HG03175 (cell line): ENCODE data around the gene BTNL9.
"Not testable (repeated sequence)": the region's sequence is repeated elsewhere in the genome, so short reads cannot be mapped to it uniquely, and the experiment has no call there.

Experiments
- ATAC-seq: cut with Tn5 transposase; IDR thresholded peaks from one replicate; pipeline ENCODE4 v1.9.1; 2021; ENCODE audit warnings: mild to moderate bottlenecking, moderate library complexity; ENCODE audit not compliant: unreplicated experiment

Gene BTNL9

DNA sequence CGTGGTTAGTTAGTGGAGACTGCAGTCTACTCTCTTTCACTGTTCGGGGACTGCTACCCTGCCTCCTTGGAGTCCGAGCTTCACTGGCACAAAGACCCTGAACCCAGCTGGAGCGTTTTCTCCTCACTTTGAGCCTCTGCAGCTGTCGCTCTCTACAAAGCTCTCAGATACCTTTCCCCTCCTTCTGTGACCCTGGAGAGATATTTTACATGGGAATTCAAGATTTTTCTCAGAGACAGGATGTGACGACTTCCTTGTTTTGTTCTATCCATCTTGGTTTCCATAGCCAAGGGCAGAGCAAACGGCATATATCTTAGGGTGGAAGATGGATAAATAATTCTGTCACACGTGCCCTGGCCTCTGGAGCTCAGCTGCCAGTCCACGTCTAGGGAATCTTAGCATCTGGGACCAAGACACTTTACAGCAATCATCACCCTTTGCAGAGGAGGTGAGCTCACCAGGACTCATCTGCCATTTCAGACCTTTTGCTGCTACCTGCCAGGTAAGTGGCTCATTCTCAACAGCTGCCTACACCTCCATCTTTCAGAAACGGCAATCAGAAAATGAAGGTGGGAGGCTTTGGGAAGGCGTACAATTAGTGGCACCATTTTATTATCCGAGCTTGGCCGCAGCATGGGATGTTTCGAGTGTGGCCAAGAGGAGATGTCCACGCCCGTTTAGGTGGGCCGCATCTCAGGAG is at the start of gene BTNL9:
Gene BTNL9 (plus strand): TSS at position 336 of the 700 bp plus-strand sequence. CDS start 5,224 bp downstream, outside the sequence.
- no peak for ATAC-seq

DNA sequence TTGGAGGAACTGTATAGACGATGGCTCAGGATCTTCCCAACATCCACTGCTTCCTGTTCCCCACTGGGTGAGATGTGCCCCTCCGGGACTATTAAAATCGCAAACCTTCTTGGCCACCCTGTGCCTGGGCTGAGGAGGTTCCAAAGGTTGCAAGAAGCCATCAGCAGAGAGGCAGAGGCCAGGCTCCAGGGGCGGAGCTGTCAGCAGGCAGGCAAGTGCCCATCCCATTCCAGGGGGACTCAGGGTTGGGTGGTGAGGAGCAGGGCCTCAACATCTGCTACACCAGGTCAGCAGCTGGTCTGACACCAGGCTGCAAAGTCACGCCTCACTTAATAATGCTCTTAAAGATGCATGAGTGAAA is 49.2 kb upstream of the BTNL9 start:
- ATAC-seq: no peak

DNA sequence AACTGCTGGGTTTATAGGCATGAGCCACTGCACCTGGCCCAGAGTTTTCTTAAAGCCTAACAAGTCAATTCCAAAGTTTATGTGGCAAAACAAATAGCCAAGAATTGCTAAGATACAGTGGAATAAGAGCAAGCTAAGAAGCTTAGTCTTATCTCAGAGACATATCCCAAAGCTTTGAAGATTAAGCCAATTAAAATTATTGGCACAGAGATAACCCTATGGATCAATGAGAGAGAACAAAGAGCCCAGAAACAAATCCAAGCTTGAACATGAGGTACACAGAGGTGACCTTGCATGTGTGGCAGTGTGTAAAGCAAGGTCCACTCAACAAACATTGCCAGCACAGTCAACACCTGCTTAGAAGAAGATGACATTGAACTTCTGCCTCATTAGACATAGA is 38.1 kb upstream of the BTNL9 start:
- ATAC-seq: no peak

DNA sequence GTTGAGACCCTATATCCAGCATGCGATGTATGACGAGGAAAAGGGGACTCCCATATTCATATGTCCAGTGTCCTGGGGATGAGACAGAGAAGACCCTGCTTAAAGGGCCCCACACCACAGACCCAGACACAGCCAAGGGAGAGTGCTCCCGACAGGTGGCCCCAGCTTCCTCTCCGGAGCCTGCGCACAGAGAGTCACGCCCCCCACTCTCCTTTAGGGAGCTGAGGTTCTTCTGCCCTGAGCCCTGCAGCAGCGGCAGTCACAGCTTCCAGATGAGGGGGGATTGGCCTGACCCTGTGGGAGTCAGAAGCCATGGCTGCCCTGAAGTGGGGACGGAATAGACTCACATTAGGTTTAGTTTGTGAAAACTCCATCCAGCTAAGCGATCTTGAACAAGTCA is 34.3 kb upstream of the BTNL9 start:
- no peak for ATAC-seq

DNA sequence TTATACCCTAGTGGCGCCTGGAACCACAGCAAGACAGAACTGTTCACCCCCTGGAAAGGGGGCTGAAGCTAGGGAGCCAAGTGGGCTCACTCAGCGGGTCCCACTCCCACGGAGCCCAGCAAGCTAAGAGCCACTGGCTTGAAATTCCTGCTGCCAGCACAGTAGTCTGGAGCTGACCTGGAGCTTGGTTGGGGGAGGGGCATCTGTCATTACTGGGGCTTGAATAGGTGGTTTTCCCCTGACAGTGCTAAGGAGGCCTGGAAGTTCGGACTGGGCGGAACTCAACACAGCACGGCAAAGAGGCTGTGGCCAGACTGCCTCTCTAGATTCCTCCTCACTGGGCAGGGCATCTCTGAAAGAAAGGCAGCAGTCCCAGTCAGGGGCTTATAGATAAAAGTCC is 31.9 kb upstream of the BTNL9 start:
- no peak for ATAC-seq

DNA sequence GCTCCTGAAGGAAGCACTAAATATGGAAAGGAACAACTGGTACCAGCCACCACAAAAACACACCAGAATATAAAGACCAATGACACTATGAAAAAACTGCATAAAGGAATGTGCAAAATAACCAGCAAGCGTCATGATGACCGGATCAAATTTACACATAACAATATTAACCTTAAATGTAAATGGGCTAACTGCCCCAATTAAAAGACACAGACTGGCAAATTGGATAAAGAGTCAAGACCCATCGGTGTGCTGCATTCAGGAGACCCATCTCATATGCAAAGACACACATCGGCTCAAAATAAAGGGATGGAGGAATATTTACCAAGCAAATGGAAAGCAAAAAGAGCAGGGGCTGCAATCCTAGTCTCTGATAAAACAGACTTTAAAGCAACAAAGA is 30.0 kb upstream of the BTNL9 start:
- not testable (repeated sequence) for ATAC-seq

DNA sequence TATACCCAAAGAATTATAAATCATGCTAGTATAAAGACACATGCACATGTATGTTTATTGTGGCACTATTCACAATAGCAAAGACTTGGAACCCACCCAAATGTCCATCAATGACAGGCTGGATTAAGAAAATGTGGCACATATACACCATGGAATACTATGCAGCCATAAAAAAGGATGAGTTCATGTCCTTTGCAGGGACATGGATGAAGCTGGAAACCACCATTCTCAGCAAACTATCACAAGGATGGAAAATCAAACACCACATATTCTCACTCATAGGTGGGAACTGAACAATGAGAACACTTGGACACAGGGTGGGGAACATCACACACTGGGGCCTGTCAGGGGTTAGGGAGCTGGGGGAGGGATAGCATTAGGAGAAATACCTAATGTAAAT is 25.4 kb upstream of the BTNL9 start:
- not testable (repeated sequence) for ATAC-seq

DNA sequence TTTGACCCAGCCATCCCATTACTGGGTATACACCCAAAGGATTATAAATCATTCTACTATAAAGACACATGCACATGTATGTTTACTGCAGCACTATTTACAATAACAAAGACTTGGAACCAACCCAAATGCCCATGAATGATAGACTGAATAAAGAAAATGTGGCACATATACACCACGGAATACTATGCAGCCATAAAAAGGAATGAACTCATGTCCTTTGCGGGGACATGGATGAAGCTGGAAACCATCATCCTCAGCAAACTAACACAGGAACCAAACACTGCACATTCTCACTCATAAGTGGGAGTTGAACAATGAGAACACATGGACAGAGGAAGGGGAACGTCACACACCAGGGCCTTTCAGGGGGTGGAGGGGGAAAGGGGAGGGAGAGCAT is 22.6 kb upstream of the BTNL9 start:
- ATAC-seq: not testable (repeated sequence)

DNA sequence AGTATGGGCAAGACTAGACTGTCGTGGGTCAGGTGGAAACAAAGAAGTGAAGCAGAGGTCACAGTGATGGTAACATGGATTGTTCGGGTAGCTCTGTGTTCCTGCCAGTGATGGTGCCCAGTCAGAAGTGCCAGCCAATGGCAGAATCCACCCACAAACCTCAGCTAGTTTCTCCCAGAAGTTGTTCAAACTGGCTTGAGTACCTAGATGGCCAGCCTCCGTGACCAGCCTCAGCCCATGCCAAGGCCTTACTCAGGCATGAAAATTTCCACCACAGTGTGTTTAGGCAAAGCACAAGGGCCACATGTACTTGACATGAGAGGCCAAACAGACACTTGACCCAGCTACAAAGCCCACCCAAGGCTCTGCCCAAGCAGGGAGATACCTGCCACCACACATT is 19.4 kb upstream of the BTNL9 start:
- no peak for ATAC-seq

DNA sequence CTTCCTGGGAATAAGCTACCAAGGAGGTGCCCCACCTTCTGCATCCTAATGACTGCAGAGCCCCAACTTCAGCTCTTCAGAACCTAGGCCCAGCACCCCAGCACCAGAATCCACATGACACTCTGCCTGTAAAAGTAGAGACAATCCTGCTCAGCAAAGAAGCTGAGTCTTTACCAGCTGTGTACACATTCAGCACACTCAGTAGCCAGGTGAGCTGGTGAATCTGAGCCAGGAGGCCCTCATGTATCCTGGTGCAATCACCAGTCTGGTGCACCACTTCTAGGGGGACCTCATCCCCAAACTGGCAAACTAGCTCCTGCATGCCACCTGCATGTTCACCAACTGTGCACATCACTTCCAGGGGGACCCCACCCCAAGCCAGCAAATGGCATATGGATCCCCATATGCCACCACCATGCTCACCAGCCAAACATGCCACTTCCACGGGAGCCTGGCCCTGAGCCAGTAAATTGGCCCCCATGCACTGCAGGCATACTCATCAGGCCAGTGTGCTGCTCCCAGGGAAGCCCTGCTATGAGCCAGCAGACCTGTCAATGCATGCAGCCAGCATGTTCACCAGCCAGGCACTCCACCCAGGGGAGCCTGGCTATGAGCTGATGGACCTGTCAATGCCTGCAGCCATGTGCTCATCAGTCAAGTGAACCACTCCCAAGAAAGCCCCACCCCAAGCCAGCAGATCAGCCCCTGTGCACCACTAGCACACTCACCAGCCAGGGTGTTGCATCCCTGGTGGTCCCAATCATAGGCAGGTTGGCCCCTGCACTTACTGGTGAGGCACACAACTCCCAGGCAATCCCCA is 15.6 kb upstream of the BTNL9 start:
- no peak for ATAC-seq

DNA sequence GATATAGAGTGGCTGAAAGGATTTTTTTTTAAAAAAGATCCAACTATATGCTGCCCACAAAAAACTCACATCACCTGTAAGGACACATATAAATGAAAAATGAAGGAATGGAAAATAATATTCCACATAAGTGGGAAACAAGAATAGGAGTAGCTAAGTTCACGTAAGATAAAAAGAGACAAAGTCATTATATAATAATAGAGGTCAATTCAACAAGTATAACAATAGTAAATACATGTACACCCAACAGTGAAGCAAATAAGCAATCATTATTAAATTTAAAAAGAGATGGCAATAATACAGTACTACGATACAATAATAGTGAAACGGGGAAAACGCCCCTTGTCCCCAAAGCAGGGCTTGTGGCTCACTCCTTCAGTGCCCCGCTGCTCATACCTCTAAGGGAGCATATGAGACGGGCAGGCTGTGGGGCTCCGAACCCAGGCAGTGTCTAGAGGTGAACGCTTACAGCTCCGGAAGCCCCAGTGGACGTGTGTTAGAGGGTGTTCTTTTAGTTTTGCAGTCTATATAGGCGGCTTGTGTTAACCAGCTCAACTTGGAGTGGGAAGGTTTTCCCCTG is 12.5 kb upstream of the BTNL9 start:
- no peak for ATAC-seq

DNA sequence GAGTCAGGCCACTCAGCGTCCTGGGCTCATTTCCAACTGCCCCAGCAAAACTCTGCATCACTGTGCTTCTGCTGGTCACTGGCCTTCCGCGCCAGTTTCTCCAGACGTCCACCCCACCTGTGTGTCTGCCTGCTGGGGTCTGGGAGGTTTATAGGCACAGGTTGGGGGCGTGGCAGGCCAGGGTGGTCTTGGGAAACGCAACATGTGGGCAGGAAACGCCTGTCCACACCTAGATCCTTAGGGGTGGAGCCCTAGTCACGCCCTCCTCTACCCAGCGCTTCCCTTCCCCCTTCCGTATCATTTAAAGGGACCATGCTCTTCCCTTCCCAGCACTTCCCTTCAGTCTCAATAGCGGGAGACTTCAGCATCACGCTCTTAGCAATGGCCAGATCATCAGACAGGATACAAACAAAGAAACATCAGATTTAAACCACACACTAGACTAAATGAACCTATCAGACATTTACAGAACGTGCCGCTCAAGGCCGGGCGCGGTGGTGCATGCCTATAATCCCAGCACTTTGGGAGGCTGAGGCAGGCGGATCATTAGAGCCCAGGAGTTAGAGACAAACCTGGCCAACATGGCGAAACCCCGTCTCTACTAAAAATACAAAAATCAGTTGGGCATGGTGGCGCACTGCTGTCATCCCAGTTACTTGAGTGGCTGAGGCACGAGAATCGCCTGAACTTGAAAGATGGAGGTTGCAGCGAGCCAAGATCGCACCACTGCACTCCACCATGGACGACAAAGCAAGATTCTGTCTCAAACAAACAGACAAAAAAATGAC is 11.8 kb upstream of the BTNL9 start:
- no peak for ATAC-seq

DNA sequence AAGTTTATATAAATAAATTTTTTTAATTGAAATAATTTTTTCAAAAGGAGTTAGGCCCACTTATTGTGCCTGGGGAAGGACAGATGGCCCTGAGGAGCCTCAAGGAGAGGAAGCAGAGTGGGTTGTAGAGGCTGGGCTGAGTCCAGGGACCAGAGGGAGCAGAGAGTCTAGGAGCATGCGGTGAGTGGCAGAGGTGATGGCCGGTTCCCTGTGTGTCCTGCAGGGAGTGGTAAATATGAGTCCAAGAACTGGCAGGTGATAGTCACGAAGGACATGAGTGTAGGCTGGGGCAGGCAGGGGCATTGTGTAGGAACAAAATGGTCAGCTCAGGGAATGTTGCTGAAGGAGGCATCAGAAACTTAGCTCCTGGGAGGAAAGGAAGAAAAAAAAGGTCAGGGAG is 8.3 kb upstream of the BTNL9 start:
- no peak for ATAC-seq

DNA sequence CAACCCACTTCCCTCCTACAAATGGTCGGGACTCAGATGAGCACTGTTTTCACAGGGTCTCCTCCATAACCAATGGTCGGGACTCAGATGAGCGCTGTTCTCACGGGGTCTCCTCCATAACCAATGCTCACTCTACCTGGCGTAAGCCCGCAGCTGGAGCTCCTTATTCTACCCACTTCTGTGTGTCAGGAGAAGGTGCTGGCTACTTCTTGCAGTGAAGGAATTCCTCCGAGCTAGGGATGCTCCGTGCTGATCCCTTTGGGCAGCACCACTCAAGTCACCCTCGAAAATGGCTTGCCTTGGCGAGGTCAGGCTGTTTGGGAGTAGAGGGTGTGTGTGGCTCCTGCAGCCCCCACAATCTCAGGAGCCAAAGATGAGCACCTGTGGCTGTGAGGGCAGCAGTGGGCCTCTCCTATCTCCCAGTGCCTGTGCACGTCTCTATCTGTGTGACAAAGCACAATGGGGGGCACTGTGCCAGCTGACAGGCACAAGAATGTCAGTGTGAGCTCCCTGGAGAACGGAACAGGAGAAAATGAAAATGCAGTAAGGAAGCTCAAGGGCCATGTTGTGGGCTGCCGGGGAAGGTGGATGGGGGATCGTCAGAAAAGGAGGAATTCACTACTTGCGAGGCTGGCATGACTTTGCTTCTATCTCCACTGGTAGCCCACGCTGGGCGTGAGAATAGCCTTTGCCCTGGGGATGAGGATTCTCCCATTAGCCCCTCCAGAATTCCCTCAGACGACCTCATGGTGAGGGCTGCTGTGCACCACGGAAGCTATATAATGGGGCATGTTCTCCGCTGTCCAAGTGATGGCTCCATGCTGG is 3.9 kb upstream of the BTNL9 start:
- no peak for ATAC-seq

DNA sequence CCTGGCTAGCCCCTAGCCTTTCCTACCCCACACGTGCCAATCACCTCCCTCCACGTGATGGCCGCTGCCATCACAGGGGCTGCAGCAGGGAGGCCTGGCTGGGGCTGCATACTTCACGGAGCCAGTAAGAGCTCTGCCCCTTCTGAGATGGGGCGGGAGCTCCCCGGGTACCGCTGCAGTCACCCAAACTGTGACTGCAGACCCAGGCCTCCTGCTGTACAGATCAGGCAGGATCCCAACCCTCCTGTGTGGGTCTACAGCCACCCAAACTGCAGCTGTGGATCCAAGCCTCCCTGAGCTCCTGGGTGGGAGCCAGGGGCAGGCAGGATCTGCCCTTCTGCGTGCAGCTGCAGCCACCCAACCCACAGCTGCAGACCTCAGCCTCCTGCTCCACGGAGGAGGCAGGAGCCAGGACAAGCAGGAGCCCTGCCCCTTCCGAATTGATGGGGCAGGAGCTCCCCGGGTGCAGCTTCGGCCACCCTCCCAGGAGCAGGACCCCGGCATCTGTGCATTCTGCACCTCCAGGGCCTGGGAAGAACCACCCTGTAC is 3.2 kb upstream of the BTNL9 start:
- ATAC-seq: no peak

DNA sequence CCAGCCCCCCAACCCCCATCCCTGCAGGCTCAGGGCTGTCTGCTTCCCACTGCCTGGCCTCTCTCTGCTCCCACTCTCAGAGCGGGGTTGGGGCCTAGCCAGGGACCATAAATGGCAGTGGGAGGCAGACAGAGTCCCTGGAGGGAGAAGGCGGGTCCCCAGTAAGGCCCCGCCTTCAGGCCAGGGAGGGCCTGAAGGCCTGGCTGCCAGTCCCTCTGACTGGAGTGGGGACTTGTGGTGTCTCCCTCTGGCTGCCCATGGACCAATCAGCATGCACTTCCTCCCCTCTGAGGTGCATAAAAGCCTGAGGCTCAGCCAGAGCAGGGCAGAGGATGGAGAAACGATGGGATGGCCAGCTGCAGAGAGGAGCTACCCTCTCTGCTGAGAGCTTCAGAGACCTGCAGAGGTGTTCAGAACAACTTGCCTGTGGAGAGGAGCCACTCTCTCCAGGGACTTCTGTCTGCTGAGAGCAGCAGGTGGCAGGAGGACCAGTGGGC is 2.7 kb upstream of the BTNL9 start:
- no peak for ATAC-seq

DNA sequence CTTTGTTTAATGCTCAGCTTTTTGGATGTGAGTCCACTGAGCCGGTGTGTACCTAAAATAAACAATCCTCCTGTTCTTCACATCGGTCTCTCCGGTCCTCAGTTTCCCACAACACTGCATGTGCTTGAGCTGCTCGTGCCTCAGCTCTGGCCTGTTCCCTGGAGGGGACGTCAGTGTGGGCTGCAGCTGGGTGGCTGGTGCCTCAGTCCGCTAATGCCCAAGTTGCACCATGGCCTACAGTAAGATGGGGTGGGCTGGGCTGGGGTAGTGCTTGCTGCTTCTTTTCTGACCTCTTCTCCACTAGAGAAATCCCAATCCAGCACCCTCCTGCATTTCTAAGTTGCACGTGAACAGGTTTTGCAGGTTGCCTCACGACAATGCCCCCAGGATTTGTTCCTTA is 595 bp upstream of the BTNL9 start:
- ATAC-seq: no peak

DNA sequence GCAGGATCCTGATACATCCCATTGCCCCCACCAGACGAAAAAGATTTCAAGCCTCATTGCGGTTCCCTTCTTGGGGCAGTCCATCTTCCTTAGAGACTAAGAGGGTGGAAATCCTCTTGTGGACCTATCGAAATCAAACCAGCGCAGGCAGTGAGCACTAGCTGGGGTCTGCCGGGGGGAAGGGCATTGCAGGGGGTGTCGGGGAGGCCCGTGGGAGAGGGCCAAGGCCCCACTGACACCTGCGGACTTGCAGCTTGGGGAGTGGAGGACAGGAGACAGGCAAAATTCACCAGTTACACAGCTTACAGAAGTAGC is 522 bp downstream of the BTNL9 start:
- ATAC-seq: no peak

DNA sequence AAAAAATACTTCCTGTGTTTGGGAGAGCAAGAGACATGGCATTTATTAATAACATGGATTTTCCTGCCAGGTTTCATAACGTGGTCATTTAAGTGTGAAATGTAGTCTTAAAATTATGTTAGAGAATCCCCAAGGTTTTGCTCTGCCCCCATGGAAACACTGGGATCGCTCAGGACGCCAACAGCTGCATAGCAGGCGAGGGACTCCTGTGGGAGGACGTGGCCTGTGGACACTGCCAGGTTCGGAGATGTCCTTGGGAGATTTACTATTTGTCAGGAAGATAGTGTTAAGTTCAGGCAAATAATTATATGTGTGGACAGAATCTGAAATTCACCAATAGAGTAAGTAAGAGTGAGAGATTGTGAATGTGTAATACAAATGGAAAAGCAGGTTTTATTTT is 977 bp downstream of the BTNL9 start:
- ATAC-seq: no peak

DNA sequence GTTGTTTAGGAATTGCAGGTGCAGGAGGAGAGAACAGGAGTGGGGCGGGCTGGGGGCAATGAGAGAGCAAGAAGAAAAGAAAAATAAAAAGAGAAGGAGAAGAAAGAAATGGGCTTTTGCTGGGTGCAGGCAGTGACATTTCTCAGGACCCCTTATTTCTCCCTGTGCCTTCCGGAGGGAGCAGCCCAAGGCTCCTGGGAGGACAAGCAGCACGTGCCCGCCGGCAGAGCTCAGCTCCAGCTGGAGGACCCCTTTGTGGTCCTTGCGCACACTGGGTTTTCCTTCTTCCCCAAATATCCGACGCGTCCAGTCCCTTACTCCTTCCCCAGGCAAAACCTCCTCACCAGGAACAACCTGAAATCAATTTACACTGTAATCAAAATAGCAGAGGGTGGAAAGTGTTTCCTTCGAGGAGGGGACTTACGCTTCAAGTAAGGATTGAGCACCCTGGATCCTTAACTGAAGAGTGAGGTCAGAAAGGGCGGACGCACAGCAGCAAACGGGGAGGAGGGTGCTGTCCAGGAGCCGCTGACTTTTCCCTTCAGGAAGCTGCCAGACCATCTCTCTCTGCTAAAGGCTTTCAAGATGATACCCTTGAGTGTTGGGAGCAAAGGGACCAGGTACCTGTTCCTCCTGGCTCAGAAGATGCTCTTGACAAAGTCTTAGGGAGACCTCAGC is 2.1 kb downstream of the BTNL9 start:
- no peak for ATAC-seq
